Gastroesophageal sphincter (tissue), 4 donors: ENCODE data around the gene TTBK2. TPM values are rescaled to one million over a fixed set of nuclear protein-coding genes. Genes with fewer than 3 reads are reported as not detected.

Experiments used
- ATAC-seq: fragments of 150-250 bp; one replicate; pipeline ENCODE4 v1.9.1; 2016; ENCODE audit warnings: mild to moderate bottlenecking, moderate library complexity
- H3K27ac ChIP-seq, 4 donors: fragments of 200-600 bp; sonication (generic) in 3 of 4; 1 replicate in 3 of 4; 2 replicates in 1 of 4; pipeline ENCODE4 v1.5.1; 2016 to 2019
- H3K27me3 ChIP-seq: fragments of 200-600 bp; sonication (generic); one replicate; pipeline ENCODE4 v1.5.1; 2019
- H3K36me3 ChIP-seq, 2 donors: fragments of 200-600 bp; sonication (generic); one replicate each; pipeline ENCODE4 v1.5.1; 2019; ENCODE audit warnings: control low read depth in 1 of 2
- H3K4me1 ChIP-seq, 3 donors: fragments of 200-600 bp; sonication (generic); 1 replicate in 2 of 3; 2 replicates in 1 of 3; pipeline ENCODE4 v1.5.1; 2016 to 2019; ENCODE audit warnings: control low read depth in 2 of 3
- H3K4me3 ChIP-seq, 2 donors: fragments of 200-600 bp; sonication (generic); one replicate each; pipeline ENCODE4 v1.5.1; 2019; ENCODE audit warnings: mild to moderate bottlenecking in 1 of 2, moderate library complexity in 1 of 2
- H3K9me3 ChIP-seq, 3 donors: fragments of 200-600 bp; sonication (generic); one replicate each; pipeline ENCODE4 v1.5.1; 2017 to 2019; ENCODE audit warnings: control low read depth in 2 of 3
- EP300 ChIP-seq: sonication (generic); formaldehyde crosslinking; IDR thresholded peaks from one replicate; pipeline ENCODE4 v1.6.1; 2017; ENCODE audit warnings: antibody characterized with exemption, mild to moderate bottlenecking
- POLR2A ChIP-seq, 2 donors: fragments of 450-650 bp; IDR thresholded peaks; one replicate each; pipeline ENCODE4 v1.6.1; 2017; ENCODE audit warnings: antibody characterized with exemption in 2 of 2, mild to moderate bottlenecking in 2 of 2, moderate library complexity in 1 of 2
- POLR2AphosphoS5 ChIP-seq: sonication (generic); formaldehyde crosslinking; IDR thresholded peaks from one replicate; pipeline ENCODE4 v1.6.1; 2017; ENCODE audit warnings: antibody characterized with exemption
- WGBS, 2 donors: methylation state at CpG; one replicate each; pipeline ENCODE4 v1.1.5; 2018; ENCODE audit warnings: low coverage in 1 of 2; 5-methylcytosine and 5-hydroxymethylcytosine counted together
- total RNA-seq, 4 donors: library from RNA; depleted of rRNA; stranded (reverse); fragments of >200 nt; gene quantifications; one replicate each; pipeline ENCODE4 v1.1.0, GENCODE V29; 2016
- TF ChIP-seq, protein P1 (sequence below), 4 experiments: fragments of 200-600 bp in 2 of 4; fragments of 450-650 bp in 2 of 4; sonication (generic) in 1 of 4; IDR thresholded peaks; one replicate each; pipeline ENCODE4 v1.5.1; 2017 to 2019; ENCODE audit warnings: antibody characterized with exemption in 4 of 4, mild to moderate bottlenecking in 2 of 4, moderate library complexity in 2 of 4

The TTBK2 gene
- total RNA-seq, 4 donors from 2014 or later: 21.2 to 24.4 (median 23.2) TPM

DNA sequence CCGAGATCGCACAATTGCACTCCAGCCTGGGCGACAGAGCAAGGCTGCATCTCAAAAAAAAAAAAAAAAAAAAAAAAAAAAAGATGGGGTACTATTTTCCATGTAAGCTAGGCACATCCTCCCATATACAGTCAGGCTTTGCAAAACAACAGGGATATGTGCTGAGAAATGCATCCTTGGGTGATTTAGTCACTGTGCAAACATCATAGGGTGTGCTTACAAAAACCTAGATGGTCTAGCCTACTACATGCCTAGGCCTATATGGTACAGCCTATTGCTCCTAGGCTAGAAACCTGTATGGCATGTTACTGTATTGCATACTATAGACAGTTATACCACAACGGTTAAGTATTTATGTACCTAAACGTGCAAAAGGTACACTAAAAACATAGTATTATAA is 75.0 kb downstream of the TTBK2 start:
- ATAC-seq: no peak
- H3K27me3 ChIP-seq: no peaks in the 10 kb centered on the region
- no peak overlapping the region for H3K4me3 ChIP-seq
- H3K4me1 ChIP-seq: no peaks in the 10 kb centered on the region
- H3K9me3 ChIP-seq: no peaks in the 10 kb centered on the region
- peaks cover 0 to 17% of the 10 kb centered on the region in 2 donors for H3K36me3 ChIP-seq
- H3K27ac ChIP-seq: no peak overlapping the region
- no peak for TF ChIP-seq POLR2AphosphoS5
- TF ChIP-seq EP300: no peak
- TF ChIP-seq, protein P1, sequence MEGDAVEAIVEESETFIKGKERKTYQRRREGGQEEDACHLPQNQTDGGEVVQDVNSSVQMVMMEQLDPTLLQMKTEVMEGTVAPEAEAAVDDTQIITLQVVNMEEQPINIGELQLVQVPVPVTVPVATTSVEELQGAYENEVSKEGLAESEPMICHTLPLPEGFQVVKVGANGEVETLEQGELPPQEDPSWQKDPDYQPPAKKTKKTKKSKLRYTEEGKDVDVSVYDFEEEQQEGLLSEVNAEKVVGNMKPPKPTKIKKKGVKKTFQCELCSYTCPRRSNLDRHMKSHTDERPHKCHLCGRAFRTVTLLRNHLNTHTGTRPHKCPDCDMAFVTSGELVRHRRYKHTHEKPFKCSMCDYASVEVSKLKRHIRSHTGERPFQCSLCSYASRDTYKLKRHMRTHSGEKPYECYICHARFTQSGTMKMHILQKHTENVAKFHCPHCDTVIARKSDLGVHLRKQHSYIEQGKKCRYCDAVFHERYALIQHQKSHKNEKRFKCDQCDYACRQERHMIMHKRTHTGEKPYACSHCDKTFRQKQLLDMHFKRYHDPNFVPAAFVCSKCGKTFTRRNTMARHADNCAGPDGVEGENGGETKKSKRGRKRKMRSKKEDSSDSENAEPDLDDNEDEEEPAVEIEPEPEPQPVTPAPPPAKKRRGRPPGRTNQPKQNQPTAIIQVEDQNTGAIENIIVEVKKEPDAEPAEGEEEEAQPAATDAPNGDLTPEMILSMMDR (IDR thresholded peaks at IDR 0.05): no peak
- no peak for TF ChIP-seq POLR2A (IDR thresholded peaks at IDR 0.05)
- 83 to 95% methylated on average over 2 to 3 of the region's 5 CpGs for WGBS, 2 donors

DNA sequence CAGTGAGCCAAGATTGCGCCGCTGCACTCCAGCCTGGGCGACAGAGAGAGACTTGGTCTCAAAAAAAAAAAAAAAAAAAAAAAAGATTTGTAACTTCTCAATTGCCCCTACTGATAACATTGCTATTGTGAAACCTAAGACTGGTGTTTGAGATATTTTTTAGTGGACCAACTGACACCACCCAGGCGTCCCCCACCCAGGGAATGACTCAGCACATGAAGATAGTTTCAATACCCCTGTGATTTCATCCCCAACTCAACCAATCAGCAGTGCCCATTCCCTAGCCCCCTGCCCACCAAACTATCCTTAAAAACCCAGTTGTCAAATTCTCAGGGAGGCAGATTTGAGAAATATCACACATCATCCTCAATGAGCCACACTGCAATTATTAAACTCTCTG is 76.9 kb downstream of the TTBK2 start:
- TF ChIP-seq, protein P1 (IDR thresholded peaks at IDR 0.05): no peak
- TF ChIP-seq EP300 (no peak), POLR2AphosphoS5 (no peak), POLR2A (IDR thresholded peaks at IDR 0.05) (no peak)
- H3K27me3 ChIP-seq: no peaks in the 10 kb centered on the region
- H3K4me1 ChIP-seq: no peaks in the 10 kb centered on the region
- H3K9me3 ChIP-seq: no peaks in the 10 kb centered on the region
- peaks cover 0 to 28% of the 10 kb centered on the region in 2 donors for H3K36me3 ChIP-seq
- no peak for ATAC-seq
- no peak overlapping the region for H3K4me3 ChIP-seq
- no peak overlapping the region for H3K27ac ChIP-seq
- 100% methylated on average over 1 to 4 of the region's 4 CpGs for WGBS, 2 donors

DNA sequence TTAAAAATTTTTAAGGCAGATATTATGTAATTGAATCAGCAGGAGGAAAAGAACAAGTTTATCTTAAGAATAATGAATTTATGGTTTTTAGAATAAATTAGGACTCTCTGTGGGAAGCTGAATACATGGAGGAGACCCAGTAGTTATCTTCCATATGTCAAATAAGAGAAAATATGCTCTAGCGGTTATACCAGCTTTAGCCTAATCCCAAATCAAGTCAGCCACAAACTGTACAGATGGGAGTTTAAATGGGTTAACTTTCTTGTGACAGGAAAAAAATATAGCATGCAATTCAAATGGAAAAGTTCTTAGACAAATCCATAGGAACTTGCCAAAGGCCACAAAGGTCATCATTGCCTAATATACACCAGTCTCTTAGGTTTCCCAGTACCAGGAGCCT is 84.3 kb downstream of the TTBK2 start:
- no peak for ATAC-seq
- TF ChIP-seq, protein P1 (IDR thresholded peaks at IDR 0.05): no peak
- TF ChIP-seq EP300: no peak
- no peak for TF ChIP-seq POLR2A (IDR thresholded peaks at IDR 0.05)
- no peak for TF ChIP-seq POLR2AphosphoS5
- Histone ChIP-seq H3K27me3 (no peaks in the 10 kb centered on the region), H3K9me3 (no peaks in the 10 kb centered on the region), H3K4me3 (no peak overlapping the region), H3K36me3 (peaks cover 0 to 35% of the 10 kb centered on the region in 2 donors), H3K27ac (no peak overlapping the region), H3K4me1 (no peaks in the 10 kb centered on the region)
- WGBS, 2 donors: 78 to 100% methylated on average over 1 of the region's 1 CpG

DNA sequence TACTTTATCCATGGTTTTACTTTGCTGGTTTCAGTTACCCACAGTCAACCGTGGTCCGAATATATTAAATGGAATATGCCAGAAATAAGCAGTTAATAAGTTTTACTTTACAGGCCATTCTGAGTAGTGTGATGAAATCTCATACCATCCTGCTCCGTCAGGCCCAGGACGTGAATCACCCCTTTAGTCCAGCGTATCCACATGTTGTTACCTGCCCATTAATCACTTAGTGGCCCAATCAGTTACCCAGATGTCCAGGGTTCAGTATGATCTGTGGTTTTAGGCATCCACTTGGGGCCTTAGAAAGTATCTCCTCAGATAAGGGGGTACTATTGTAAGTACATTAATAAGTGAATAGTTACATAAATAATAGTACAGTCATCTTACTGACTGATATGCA is 88.0 kb downstream of the TTBK2 start:
- WGBS, 2 donors: 80 to 91% methylated on average over 4 to 5 of the region's 5 CpGs
- no peaks in the 10 kb centered on the region for H3K9me3 ChIP-seq
- H3K27me3 ChIP-seq: no peaks in the 10 kb centered on the region
- no peaks in the 10 kb centered on the region for H3K4me1 ChIP-seq
- H3K36me3 ChIP-seq: peaks cover 0 to 23% of the 10 kb centered on the region in 2 donors
- no peak overlapping the region for H3K4me3 ChIP-seq
- no peak for ATAC-seq
- no peak overlapping the region for H3K27ac ChIP-seq
- TF ChIP-seq, protein P1 (IDR thresholded peaks at IDR 0.05): no peak
- TF ChIP-seq EP300 (no peak), POLR2A (IDR thresholded peaks at IDR 0.05) (no peak), POLR2AphosphoS5 (no peak)

DNA sequence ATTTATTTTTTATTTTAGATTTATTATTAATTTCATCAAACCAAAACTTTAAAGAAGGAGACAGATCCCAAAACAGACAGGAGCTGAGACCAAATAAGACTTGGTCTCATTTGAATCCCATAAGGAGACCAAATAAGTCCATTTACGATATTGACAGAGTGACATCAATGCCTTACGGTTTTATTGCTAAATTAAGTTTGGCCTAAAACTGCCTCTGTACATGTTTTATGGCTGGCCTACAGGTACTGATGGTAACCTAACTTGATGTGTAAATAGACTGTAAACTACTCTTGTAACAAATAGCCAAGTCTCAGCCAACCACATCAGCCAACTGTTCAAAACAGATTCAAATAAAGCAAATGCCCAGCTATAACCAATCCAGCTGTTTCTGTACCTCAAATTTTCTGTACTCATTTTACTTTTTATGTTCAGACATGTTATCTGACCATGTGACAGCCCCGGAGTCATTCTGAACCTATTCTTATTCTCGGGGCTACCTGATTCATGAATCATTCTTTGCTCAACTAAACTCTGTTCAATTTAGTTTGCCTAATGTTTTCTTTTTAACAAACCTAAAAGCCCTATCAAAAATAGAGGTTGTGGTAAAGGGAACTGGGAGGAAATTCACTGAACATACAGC is 94.2 kb downstream of the TTBK2 start:
- 86 to 92% methylated on average over 4 of the region's 4 CpGs for WGBS, 2 donors
- TF ChIP-seq, protein P1 (IDR thresholded peaks at IDR 0.05): no peak
- TF ChIP-seq POLR2A (IDR thresholded peaks at IDR 0.05): no peak
- no peak for TF ChIP-seq EP300
- TF ChIP-seq POLR2AphosphoS5: no peak
- no peak for ATAC-seq
- Histone ChIP-seq H3K9me3 (no peaks in the 10 kb centered on the region), H3K4me3 (no peak overlapping the region), H3K4me1 (no peaks in the 10 kb centered on the region), H3K27me3 (no peaks in the 10 kb centered on the region), H3K36me3 (peaks cover 0 to 46% of the 10 kb centered on the region in 2 donors), H3K27ac (no peak overlapping the region)
